ENCODE results near the gene KDM1B.
"Not testable (repeated sequence)": the region's sequence is repeated elsewhere in the genome, so short reads cannot be mapped to it uniquely, and the experiment has no call there.

Gene KDM1B

GRCh38 chr6:18186540-18187250 is 31.5 kb downstream of the KDM1B start:
- DNase-seq (ENCODE audit: low read depth), result no peak

GRCh38 chr6:18187701-18188100 is 32.5 kb downstream of the KDM1B start:
- no peak for DNase-seq (ENCODE audit: low read depth)

GRCh38 chr6:18189196-18189595 is 34.0 kb downstream of the KDM1B start:
- DNase-seq (ENCODE audit: low read depth), result no peak

GRCh38 chr6:18192026-18192425 is 36.8 kb downstream of the KDM1B start:
- no peak for DNase-seq (ENCODE audit: low read depth)

GRCh38 chr6:18203786-18204185 is 48.6 kb downstream of the KDM1B start:
- DNase-seq (ENCODE audit: low read depth), result no peak

GRCh38 chr6:18204691-18205090 is 49.5 kb downstream of the KDM1B start:
- no peak for DNase-seq (ENCODE audit: low read depth)

GRCh38 chr6:18206591-18206990 is 51.4 kb downstream of the KDM1B start:
- no peak for DNase-seq (ENCODE audit: low read depth)

GRCh38 chr6:18207438-18207837 is 52.2 kb downstream of the KDM1B start:
- DNase-seq (ENCODE audit: low read depth), result no peak

GRCh38 chr6:18207949-18208348 is 52.7 kb downstream of the KDM1B start:
- DNase-seq (ENCODE audit: low read depth), result no peak

- DNase-seq (ENCODE audit: low read depth), result not testable (repeated sequence)
Observed at GRCh38 chr6:18208778-18209177, 53.6 kb downstream of the KDM1B start.

GRCh38 chr6:18209539-18210197 is 54.4 kb downstream of the KDM1B start:
- DNase-seq (ENCODE audit: low read depth), result no peak

GRCh38 chr6:18210707-18211106 is 55.5 kb downstream of the KDM1B start:
- no peak for DNase-seq (ENCODE audit: low read depth)

GRCh38 chr6:18211338-18211737 is 56.1 kb downstream of the KDM1B start:
- no peak for DNase-seq (ENCODE audit: low read depth)

GRCh38 chr6:18212231-18212630 is 57.0 kb downstream of the KDM1B start:
- no peak for DNase-seq (ENCODE audit: low read depth)

GRCh38 chr6:18213439-18213838 is 58.2 kb downstream of the KDM1B start:
- no peak for DNase-seq (ENCODE audit: low read depth)

GRCh38 chr6:18214003-18214402 is 58.8 kb downstream of the KDM1B start:
- DNase-seq (ENCODE audit: low read depth), result no peak

GRCh38 chr6:18215436-18215835 is 60.2 kb downstream of the KDM1B start:
- no peak for DNase-seq (ENCODE audit: low read depth)

- DNase-seq (ENCODE audit: low read depth), result no peak
Observed at GRCh38 chr6:18216411-18216810, 61.2 kb downstream of the KDM1B start.

GRCh38 chr6:18218233-18218632 is 63.0 kb downstream of the KDM1B start:
- DNase-seq (ENCODE audit: low read depth), result no peak

GRCh38 chr6:18219591-18219990 is 64.4 kb downstream of the KDM1B start:
- no peak for DNase-seq (ENCODE audit: low read depth)

GRCh38 chr6:18221288-18221615 is 66.0 kb downstream of the KDM1B start:
- DNase-seq (ENCODE audit: low read depth), result no peak

- DNase-seq (ENCODE audit: low read depth), result not testable (repeated sequence)
Observed at GRCh38 chr6:18226451-18227105, 71.4 kb downstream of the KDM1B start.

- not testable (repeated sequence) for DNase-seq (ENCODE audit: low read depth)
Observed at GRCh38 chr6:18227166-18227565, 71.9 kb downstream of the KDM1B start.
